ENCODE results near the gene CADPS.

DNA sequence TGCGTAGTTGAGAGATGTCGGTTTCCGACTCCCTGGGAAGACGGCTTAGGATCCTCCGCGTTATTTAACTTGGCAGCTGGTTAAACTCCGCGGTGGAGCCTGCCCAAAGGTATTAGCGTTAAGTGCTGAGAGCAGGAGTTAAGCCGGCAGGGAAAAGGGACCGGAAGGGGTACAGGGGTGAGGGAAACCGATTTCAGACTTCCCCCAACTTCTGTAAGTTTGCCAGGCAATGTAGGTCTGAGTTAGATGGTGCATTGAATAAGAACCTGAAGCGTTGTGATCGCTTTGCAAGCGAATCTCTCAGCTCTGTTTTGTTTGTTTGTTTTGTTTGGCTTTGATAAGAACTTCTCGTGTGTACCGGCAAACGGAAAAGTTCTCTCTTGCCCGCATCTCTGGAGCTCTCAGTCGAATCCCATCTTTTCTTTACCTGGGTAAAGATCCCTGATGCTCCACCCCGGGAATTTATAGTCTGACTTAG, 495.9 kb downstream of the CADPS start:
- TF ChIP-seq, protein P1, sequence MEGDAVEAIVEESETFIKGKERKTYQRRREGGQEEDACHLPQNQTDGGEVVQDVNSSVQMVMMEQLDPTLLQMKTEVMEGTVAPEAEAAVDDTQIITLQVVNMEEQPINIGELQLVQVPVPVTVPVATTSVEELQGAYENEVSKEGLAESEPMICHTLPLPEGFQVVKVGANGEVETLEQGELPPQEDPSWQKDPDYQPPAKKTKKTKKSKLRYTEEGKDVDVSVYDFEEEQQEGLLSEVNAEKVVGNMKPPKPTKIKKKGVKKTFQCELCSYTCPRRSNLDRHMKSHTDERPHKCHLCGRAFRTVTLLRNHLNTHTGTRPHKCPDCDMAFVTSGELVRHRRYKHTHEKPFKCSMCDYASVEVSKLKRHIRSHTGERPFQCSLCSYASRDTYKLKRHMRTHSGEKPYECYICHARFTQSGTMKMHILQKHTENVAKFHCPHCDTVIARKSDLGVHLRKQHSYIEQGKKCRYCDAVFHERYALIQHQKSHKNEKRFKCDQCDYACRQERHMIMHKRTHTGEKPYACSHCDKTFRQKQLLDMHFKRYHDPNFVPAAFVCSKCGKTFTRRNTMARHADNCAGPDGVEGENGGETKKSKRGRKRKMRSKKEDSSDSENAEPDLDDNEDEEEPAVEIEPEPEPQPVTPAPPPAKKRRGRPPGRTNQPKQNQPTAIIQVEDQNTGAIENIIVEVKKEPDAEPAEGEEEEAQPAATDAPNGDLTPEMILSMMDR (IDR thresholded peaks at IDR 0.05) = no peak
- no peak for TF ChIP-seq ZFX (IDR thresholded peaks at IDR 0.05; ENCODE audit: borderline replicate concordance)

Data from 22Rv1 (cell line).